ENCODE results near the gene CASTOR1.
"Not testable (repeated sequence)": the region's sequence is repeated elsewhere in the genome, so short reads cannot be mapped to it uniquely, and the experiment has no call there.

CASTOR1 gene

DNA sequence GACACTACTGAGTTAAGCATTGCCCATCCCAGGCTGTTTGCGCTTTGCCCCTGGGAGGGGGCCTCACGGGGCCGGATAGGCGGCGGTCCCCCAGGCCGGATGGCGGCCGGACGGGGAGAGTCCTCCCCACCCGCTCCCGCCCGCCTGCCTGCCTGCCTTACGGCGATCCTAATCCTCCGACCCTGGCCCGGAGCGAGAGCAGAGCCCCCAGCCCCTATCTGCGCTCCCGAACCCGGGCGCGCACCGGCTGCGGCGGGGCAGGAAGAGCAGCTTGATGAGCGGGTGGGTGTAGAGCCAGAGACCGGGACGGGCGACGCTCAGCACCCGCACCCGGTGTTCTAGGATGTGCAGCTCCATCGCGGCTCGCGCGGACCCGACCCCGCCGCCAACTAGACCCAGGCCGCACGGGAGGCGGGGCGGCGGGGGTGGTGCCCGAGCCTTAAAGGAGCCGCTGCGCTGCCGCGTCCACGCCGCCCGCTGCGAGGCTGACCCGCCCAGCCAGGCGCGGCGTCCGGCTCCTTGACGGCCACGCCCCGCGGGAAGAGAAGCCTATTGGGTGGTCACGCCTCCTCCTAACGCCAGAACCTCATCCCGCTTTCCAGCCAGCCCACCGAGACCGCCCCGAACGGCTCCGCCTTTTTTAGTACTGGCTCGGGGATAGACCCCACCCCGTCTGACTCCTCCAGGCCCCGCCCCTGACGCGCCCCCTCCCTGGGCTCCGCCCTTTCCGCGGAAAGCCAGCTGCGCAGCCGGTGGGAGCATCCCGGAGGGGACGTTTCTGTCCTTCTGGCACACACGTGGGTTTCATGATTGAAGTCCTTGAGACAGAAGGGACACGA lies at the start of gene CASTOR1:
TSS of gene CASTOR1 (minus strand) at position 365 of the 839 bp plus-strand sequence. CDS start at position 357, 8 bp downstream.
- DNase-seq (ENCODE audit: low read depth): peak; percentile 82

DNA sequence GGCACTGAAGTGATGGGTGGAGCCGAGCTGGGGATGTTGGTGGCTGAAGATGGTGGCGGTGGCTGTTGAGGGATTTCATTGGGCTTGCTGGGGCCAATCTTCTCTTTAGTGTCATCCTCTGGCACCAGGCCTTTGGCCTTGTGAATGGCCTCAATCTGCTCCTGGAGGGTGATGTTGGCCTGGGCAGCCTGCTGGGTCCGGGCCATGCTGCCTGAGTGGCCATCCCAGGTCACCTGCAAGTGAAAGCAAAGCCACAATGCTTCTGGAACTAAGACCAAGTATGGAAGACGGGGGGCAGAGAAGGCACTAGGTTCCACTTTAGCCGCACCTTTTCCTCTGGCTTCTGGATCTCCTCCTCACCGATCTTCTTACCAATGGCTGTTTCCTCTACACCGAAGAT lies 49.5 kb upstream of the CASTOR1 start:
- DNase-seq (ENCODE audit: low read depth): no peak

DNA sequence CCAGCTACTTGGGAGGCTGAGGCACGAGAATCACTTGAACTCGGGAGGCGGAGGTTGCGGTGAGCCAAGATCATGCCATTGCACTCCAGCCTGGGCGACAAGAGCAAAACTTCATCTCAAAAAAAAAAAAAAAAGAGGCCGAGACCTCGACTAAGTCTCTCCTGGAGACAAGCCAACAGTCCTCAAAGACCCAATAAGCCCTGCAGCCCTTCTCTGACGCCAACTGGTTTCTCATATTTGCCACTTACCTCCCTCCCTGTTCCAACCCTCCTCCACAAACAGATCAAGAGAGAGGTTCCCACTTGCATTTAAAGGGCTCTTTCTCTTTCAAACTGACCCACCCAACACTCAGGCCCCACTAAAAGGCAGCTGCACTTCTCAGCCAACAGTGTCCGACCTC lies 49.0 kb upstream of the CASTOR1 start:
- not testable (repeated sequence) for DNase-seq (ENCODE audit: low read depth)

DNA sequence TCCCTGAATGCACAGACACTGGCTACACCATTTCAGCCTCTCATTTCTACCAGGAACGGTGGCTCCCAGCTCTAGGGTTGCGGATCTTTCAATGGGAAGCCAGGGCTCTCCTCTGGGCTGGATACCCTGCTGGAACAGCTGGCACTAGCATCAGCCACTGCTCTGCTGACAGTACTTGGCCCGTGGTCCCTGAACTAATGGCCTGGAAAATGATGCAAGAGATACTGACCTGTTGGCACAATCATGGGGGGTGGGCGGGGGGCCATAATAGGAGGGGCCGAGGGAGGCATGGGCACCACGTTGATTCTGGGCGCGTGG lies 48.1 kb upstream of the CASTOR1 start:
- DNase-seq (ENCODE audit: low read depth): no peak

DNA sequence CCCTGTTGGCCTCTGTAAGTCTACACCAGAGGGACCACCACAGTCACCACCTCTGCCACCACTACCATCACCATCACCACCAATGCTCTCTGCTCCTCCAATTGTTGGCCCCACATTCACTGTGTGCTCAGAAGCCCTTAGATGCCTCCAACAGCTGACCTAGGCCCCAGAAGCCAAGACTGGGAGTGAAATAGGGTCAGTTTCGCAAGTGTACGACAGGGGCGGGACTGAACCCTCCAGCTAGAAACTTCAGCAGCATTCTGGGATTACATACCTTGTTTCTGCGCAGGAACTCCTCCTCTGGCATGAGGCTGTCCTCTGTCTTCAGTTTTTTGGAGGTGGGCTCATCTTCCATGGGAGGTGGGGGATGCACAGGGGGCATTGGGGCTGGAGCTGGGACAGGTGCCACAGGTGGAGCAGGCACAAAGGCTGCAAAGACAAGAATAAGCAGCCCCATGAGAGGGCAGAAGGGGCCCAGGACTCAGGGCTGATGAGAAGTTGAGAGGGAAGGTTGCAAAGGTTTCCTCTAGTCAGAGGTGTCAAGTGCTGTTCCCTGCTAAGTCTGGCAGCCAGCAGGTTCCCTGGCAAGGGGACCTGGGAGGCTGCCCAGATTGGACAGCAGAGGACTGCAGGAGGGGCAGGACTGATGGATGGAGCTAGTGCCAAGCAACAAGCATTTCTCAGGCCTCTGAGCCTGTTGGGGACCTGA lies 47.6 kb upstream of the CASTOR1 start:
- no peak for DNase-seq (ENCODE audit: low read depth)

DNA sequence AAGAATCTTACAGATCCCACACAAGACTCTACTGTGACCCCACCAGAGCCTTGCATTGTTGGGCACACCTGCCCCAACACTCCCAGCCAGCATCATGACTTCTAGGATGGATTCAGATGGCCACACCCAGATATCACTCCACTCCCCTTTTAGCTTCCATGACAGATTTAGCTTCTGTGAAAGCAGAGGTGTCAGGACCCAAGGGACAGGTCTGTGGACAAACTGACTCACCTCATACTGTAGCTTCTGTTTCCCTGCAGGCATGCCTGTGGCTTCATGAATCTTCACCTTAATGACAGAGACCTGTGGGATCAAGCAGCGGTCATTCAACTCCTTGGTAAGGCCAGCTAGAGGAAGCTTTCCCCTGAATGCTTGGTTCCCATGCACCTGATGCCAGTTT lies 45.9 kb upstream of the CASTOR1 start:
- DNase-seq (ENCODE audit: low read depth): no peak

DNA sequence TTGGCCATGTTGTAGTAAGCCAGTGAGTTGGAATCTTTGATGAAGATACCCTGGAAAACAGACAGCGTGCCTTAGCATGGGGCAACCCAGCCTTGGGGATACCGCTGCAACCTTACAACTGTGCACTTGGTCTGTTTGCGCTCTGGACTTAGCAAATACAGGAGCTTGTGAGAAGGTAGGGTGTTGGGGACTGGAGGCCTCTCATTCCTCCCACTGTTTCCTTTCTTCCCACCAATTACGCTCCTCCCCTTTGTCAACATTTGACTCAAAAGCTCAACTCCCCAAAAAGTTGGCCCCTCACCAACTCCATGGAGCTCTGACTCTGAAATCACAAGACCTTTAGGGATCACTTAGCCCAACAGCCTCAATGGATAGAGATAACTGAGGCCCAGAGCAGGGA lies 45.3 kb upstream of the CASTOR1 start:
- no peak for DNase-seq (ENCODE audit: low read depth)

DNA sequence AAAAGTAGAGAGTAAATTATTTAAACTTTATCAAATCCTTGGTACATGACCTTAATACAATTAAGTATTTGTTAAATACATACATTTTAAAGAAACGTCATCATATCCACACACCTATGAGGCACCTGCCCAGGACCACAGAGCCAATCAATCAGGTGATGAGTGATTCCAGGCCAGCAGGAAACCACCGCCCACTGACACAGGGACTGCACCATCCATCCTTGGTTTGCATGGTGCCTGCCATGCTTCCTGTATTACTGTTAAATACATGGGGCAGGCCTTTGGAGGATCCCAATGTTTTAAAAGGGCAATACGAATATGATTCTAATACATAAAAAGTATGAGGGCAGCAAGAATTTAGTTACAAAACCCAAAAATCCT lies 44.4 kb upstream of the CASTOR1 start:
- no peak for DNase-seq (ENCODE audit: low read depth)

DNA sequence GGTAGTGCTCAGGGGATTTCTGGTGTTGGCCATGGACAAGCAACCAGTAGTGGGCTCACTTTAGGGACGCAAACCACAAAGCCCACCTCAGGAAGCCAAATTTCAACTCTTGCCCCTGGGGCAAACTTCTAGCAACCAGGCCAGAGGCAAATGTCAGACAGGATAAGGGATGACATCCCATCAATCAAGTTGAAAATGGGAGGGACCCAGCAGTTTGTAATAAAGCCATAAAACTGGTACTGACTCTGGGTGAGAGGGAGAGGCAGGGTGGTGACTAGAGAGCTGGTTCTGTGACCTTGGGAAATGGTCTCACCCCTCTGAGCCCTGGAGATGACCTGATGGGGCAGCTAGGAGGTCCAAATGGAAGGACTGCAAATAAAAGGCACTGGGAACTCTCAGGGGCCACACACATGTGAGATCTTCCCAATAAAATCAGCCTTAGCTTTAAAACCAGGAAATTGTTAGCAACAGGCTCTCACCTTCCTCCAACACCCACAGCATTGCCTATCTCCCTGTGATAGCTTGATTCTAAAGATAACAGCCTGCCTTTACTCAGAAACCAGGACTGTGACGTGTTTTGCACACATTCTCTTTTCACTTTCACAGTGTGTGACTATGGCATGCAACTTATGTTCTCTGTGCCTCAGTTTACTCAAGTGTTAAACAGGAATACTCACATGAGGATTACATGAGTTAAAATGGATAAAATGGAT lies 43.8 kb upstream of the CASTOR1 start:
- DNase-seq (ENCODE audit: low read depth): no peak

DNA sequence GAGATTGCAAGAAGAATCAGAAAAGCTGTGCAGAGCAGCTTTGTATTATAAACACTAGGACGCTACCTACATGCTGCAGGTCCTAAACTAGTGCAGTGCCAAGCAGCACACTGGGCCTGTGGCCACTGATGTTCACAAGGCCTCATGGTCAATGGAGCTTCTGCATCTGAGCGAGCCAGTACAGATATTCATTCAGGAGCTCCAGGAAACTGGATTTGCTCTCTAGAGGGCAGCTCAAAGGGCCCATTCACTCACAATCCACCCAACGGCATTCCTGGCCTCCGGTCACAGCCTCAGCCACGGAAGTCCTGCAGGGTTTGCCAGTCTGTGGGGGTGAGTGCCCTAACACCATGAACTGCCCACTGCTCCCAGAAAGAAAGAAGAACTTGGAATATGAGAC lies 43.2 kb upstream of the CASTOR1 start:
- no peak for DNase-seq (ENCODE audit: low read depth)

DNA sequence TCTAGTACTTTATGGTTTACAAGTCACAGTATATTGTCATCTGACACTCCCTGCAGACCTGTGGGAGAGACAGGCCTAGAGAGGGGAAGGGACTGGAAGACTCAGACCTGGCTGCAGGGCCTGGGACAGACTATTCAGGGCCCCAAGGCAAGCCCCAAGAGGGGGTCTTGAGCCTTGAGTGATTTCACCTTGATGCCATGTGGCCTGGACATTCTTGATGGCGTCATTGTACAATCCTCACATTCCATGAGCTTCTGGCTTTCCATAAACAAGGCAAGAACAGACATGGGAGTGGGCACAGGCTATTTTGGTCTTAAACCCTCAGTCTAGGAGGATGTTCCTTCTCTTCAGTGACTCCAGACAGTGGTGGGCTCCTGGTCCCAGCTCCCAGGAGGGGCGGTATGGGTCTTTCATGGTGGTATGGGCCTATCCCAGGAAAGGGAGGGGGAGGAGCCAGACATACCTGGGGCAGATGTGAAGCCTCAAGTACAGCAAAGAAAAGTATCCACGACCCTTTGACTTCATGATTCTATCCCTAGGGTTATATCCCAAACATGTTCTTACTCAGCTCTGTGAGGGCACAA lies 39.3 kb upstream of the CASTOR1 start:
- no peak for DNase-seq (ENCODE audit: low read depth)

DNA sequence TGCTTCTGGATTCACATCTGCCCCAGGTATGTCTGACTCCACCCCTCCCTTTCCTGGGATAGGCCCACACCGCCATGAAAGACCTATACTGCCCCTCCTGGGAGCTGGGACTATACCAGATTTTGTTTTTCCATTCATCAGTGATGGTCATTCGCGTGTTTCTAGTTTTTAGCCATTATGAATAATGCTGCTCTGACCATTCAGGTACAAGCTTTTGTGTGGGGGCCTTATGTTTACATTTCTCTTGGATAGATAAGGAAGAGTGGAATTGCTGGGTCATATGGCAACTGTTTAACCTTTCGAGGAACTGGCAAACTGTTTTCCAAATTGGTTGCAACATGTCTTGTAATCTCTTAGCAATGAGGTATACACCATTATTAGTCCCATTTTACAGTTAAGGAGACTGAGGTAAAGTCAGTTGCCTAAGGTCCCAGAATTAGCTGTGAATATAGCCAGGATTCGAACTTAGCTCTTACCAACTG lies 38.6 kb upstream of the CASTOR1 start:
- DNase-seq (ENCODE audit: low read depth): no peak

DNA sequence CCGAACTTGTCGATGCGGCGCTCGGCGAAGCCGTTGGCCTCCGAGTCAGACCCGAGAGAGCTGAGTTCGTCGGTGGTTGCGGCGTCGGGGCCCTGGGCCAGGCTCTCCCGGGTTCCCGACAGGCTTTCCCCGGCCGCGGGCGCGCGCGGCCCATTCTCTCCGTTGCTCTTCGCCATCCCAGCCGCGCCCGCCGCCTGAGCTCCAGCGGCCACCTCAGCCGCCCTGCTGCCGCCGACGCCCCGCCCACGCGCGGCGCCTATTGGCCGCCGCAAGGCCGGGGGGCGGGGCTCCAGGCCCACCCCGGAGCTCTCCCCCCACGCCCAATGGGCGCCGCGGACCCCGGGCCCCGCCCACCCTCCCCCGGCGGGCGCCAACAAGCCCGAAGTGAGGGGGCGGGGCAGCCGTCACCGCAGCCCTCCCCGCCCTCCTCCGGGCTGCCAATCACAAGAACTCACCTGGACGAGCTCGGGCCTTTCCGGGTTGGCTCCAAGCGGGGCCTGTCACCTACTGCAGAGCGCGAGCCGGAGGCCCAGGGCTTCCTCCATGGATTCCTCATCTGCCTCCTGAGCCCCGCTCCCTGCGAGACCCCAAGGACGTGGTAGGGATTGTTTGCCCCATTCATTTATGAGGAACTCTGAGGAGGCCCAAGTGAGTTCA lies 37.5 kb upstream of the CASTOR1 start, which contains the start of gene TBC1D10A:
TSS of gene TBC1D10A (minus strand) at position 236 of the 657 bp plus-strand sequence. CDS start at position 176, 60 bp downstream.
- DNase-seq (ENCODE audit: low read depth): peak; percentile 88

DNA sequence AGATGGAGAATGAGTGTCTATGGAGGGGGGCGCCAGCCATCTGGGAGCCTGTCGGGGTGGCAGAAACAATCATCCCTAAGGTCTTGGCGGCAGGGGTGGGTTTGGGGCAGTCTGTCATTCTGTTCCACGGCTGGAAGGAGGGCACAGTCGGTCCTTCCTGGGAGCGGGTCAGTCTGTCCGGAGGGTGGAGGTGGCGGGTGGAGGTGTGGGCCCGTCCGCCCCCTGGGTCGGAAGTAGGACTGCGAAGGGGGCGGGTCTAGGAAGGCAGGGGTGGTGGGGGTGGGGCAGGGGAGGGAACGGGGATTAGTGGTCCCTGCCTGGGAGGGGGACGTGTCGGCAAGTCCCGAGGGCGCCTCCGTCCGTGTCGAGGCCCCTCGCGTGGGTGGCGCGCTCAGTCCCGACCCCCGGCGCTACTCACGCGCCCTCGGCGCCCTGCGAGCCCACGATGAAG lies 37.0 kb upstream of the CASTOR1 start:
- DNase-seq (ENCODE audit: low read depth): no peak

DNA sequence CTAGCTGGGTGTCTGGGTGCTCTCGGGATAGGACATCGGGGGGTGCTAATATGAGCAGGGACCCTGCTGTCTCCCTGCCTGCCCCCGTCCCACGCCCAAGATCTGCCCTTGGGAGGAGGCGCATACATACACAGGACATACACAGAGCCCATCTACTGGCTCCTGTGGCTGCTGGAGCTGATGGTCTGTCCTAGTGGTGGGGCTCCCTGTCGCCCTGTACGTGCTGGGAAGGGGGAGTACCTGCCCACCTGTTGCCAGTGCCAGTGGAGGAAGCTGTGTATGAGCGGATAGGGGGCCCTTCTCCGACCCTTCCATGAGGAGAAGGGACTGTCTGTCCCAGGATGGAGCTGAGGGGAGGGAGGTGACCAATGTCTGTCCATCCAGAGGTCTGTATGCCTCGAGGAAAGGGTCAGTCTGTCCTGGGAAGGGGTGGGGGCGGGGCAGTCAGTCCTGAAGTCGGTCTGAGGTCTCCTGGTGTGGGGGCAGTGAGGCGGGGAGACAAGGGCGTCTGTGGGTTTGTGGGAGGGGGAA lies 36.5 kb upstream of the CASTOR1 start:
- no peak for DNase-seq (ENCODE audit: low read depth)

DNA sequence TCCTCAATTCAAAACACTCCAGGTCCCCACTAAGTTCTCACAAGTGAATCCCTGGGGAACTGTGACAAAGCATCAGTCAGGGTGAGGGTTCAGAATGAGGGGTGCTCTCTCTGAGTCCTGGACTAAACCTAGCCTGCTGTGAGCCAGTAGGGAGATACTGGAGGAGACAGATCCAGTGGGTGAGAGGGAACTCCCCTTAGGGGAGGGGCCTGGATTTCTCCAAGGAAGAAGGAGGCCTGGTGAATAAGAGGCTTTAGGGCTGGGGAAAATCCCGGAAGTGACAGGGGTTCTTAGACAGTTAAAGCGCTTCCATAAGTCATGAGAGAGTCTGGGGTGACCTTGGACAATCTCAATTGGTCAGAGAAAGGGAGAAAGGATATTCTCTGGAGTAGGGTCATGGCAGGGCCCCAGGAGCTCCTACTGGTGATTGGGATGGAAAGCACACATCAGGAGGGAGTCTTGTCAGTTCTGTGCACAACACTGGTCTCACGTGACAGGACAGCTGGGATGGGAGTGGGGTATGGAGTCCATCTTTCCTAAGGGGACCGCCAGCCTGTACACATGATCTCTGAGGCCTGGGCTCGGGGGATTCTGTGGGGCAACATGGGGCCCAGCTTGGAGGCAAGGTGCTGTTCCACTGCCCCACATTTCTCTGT lies 35.9 kb upstream of the CASTOR1 start:
- DNase-seq (ENCODE audit: low read depth): no peak

DNA sequence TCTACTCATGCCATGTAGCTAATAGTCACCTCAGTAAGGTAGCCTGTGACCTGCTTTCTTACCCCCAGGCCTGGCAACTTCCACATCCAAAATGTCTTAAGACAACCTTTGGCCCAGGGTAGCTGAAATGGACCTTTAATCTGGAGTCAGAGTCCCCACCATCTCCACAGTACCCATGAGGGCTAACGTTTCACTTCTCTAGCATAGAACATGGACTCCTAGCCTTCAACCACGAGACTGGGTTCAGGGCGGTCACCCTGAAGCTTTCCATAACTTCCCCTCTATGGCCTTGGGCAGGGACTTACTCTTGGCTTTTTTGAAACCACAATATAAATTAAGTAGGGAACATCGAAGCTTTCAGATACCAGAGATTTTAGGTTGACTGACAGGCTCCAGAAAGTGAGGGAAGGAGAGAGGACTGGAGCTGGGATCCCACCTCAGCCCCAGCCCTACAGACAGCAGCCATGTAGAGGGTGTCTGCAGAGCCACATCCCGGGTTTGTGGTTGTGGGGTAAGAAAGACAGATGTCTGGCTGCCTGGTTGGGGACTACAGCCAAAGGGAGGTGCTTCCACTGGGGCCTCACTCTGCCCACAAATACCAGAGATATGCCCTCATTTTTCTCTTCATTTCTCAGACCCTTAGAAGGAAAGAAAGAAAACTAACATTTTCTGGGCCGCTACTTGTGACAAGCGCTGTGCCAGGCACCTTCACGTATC lies 34.9 kb upstream of the CASTOR1 start:
- no peak for DNase-seq (ENCODE audit: low read depth)

DNA sequence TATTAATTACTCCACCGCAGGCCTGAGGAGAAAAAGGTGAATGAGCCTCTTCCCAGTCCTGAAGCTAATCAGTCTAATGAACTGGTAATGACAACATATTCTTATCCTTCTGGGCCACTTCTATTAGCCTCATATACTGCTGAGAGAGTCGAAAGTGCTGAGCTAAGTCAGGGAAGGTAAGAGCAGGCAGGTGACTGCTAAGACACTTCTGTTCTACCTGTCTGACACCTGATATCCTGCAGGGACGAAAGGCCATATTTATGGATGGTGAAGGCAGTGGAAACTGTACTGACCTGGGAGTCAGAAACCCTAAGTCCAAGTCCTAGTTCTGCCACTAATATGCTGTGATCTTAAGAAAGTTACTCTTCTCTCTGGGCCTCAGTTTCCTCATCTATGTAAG lies 33.9 kb upstream of the CASTOR1 start:
- DNase-seq (ENCODE audit: low read depth): no peak

DNA sequence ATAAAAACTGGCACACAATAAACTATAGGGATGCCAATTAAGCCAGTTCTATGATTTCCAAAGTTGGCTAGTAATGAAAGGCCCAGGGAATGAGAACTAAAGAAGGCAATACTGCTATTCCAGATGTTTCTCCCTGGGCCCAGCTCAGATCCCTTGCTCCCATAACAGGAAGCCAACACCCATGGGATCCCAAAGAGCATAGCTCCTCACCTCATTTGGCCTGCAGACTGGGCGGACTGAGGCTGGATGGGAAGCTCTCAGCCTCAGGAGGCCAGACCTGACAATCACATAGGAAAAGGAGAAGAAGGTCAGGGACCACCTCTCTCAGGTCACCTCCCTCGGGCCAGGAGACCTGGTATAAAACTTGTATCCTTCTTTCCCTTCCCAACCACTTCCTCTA lies 32.2 kb upstream of the CASTOR1 start:
- DNase-seq (ENCODE audit: low read depth): no peak

DNA sequence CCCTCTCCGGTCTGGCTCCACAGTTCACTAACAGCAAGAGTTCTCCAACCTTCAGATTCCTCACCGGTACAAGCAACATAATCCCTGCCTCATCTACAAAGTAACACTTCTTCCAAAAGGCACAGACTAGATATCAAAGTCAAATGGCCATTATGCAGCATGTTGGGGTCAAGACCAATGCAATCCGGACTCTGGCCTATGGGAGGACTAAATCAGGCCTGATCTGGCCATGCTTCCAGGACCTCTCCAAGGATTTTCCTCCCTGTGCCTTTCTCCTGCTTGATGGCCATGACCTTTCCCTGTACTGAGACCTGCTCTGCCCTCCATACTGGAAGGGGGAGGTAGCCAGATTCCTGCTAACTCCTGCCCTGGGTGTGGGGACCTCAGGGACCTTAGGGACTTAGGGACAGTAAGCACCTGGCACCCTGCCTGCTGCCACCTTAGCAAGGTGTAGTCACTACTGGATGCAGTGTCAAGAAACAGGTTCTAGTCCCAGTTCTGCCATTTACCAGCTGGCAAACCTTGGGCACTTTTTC lies 30.8 kb upstream of the CASTOR1 start:
- no peak for DNase-seq (ENCODE audit: low read depth)
